H1 (cell line): ENCODE data around the gene LOC128125822.

Experiments
- CTCF ChIA-PET: fragments of 300-600 bp; sonication (Branson Sonifier 250); formaldehyde crosslinking; loops from one replicate; lab custom pipeline; 2021; ENCODE audit not compliant: partially characterized antibody; lab: Charles Lee
- POLR2A ChIA-PET: fragments of 300-600 bp; sonication (Branson Sonifier 250); formaldehyde crosslinking; loops from one replicate; lab custom pipeline; 2021; ENCODE audit warnings: inconsistent platforms; ENCODE audit not compliant: partially characterized antibody; lab: Charles Lee
- DNase-seq, 2 experiments: peaks; one replicate each; pipeline versions ENCODE4 v3.0.0 to v3.0.0-alpha.2; 2010 to 2022; ENCODE audit warnings: low spot score in 2 of 2, low read depth in 1 of 2, mixed read lengths in 1 of 2
- FAIRE-seq: peaks from 2 replicates; lab custom pipeline; 2011; peaks lifted over from hg19 to GRCh38; lab: Jason Lieb, UNC
- H2AFZ ChIP-seq: 2 replicates; pipeline ENCODE4 v1.8.1; 2012; ENCODE audit warnings: low read length, inconsistent platforms
- H2AK5ac ChIP-seq: 2 replicates; pipeline ENCODE4 v1.6.1; 2013; ENCODE audit warnings: low read depth, low read length
- H2BK120ac ChIP-seq: replicated peaks from 2 replicates; pipeline ENCODE3; 2013; ENCODE audit warnings: low read depth, low read length, inconsistent platforms
- H2BK12ac ChIP-seq: 2 replicates; pipeline ENCODE4 v1.6.1; 2013; ENCODE audit warnings: low read depth, low read length
- H2BK15ac ChIP-seq: 2 replicates; pipeline ENCODE4 v1.6.1; 2013; ENCODE audit warnings: low read length
- H2BK20ac ChIP-seq: 2 replicates; pipeline ENCODE4 v1.6.1; 2013; ENCODE audit warnings: low read length
- H2BK5ac ChIP-seq: 2 replicates; pipeline ENCODE4 v1.6.1; 2013; ENCODE audit warnings: low read depth, low read length
- H3K14ac ChIP-seq: 2 replicates; pipeline ENCODE4 v1.6.1; 2013; ENCODE audit warnings: inconsistent platforms; ENCODE audit not compliant: insufficient read length
- H3K18ac ChIP-seq: 2 replicates; pipeline ENCODE4 v1.6.1; 2013; ENCODE audit warnings: low read length; ENCODE audit errors: extremely low read depth
- H3K23ac ChIP-seq: 2 replicates; pipeline ENCODE4 v1.6.1; 2013; ENCODE audit warnings: inconsistent platforms; ENCODE audit not compliant: insufficient read length
- H3K23me2 ChIP-seq: 2 replicates; pipeline ENCODE4 v1.6.1; 2013; ENCODE audit warnings: low read depth, low read length
- H3K27ac ChIP-seq: 2 replicates; pipeline ENCODE4 v1.6.1; 2011; ENCODE audit warnings: low read depth, low read length, inconsistent platforms
- H3K27me3 ChIP-seq, 4 experiments: replicated peaks in 1 of 4; 1 replicate in 1 of 4; 2 replicates in 3 of 4; pipeline versions ENCODE4 v1.6.1 to v1.8.1; 2011 to 2013; ENCODE audit warnings: low read length in 3 of 4, mild to moderate bottlenecking in 3 of 4, inconsistent platforms in 2 of 4, mixed read lengths in 2 of 4, moderate library complexity in 1 of 4; ENCODE audit not compliant: control insufficient read depth in 3 of 4, insufficient read depth in 3 of 4; ENCODE audit errors: extremely low read depth in 1 of 4
- H3K36me3 ChIP-seq, 4 experiments: 2 replicates each; pipeline versions ENCODE4 v1.6.1 to v1.8.1; 2011 to 2013; ENCODE audit warnings: mild to moderate bottlenecking in 4 of 4, low read length in 3 of 4, moderate library complexity in 2 of 4, control low read depth in 1 of 4, inconsistent platforms in 1 of 4; ENCODE audit not compliant: insufficient read depth in 4 of 4, control insufficient read depth in 2 of 4
- H3K4ac ChIP-seq: replicated peaks from 2 replicates; pipeline ENCODE3; 2013; ENCODE audit warnings: low read length, low read depth, mixed read lengths, inconsistent platforms; ENCODE audit not compliant: insufficient read length
- H3K4me1 ChIP-seq, 4 experiments: replicated peaks in 1 of 4; 1 replicate in 1 of 4; 2 replicates in 3 of 4; pipeline versions ENCODE4 v1.6.1 to v1.8.1; 2011 to 2013; ENCODE audit warnings: low read length in 3 of 4, inconsistent platforms in 2 of 4, mixed read lengths in 1 of 4; ENCODE audit not compliant: insufficient read depth in 4 of 4, control insufficient read depth in 3 of 4
- H3K4me2 ChIP-seq, 2 experiments: 2 replicates each; pipeline versions ENCODE4 v1.6.1 to v1.8.1; 2011 to 2013; ENCODE audit warnings: low read depth in 2 of 2, low read length in 2 of 2, control low read depth in 1 of 2, inconsistent platforms in 1 of 2, mild to moderate bottlenecking in 1 of 2; ENCODE audit not compliant: insufficient read depth in 1 of 2
- H3K4me3 ChIP-seq, 4 experiments: fragments of 200-600, 300-600 bp in 1 of 4; sonication (generic), shearing (Covaris generic), sonication (Bioruptor Twin) in 1 of 4; 2 replicates each; pipeline versions ENCODE4 v1.5.1 to v1.8.1; 2011 to 2016; ENCODE audit warnings: low read length in 4 of 4, low read depth in 3 of 4, control low read depth in 2 of 4, inconsistent platforms in 2 of 4, mild to moderate bottlenecking in 2 of 4, mixed read lengths in 1 of 4, moderate library complexity in 1 of 4; ENCODE audit not compliant: insufficient read depth in 2 of 4; ENCODE audit errors: extremely low read depth in 1 of 4
- H3K56ac ChIP-seq: replicated peaks from 2 replicates; pipeline ENCODE3; 2013; ENCODE audit warnings: low read depth, mild to moderate bottlenecking, mixed read lengths, low read length, inconsistent platforms; ENCODE audit not compliant: insufficient read length
- H3K79me1 ChIP-seq: 2 replicates; pipeline ENCODE4 v1.6.1; 2013; ENCODE audit warnings: low read depth, low read length, control low read depth
- H3K79me2 ChIP-seq, 2 experiments: 2 replicates each; pipeline versions ENCODE4 v1.6.1 to v1.8.1; 2012 to 2013; ENCODE audit warnings: low read length in 2 of 2, mild to moderate bottlenecking in 2 of 2, inconsistent platforms in 1 of 2; ENCODE audit not compliant: insufficient read depth in 2 of 2, control insufficient read depth in 1 of 2
- H3K9ac ChIP-seq, 4 experiments: replicated peaks in 1 of 4; 1 replicate in 1 of 4; 2 replicates in 3 of 4; pipeline versions ENCODE4 v1.6.1 to v1.8.1; 2011 to 2013; ENCODE audit warnings: low read depth in 3 of 4, low read length in 3 of 4, control low read depth in 2 of 4, mild to moderate bottlenecking in 2 of 4, moderate library complexity in 2 of 4, inconsistent platforms in 1 of 4; ENCODE audit errors: extremely low read depth in 1 of 4
- H3K9me3 ChIP-seq, 2 experiments: 2 replicates each; pipeline versions ENCODE4 v1.6.1 to v1.8.1; 2012 to 2013; ENCODE audit warnings: mild to moderate bottlenecking in 2 of 2, moderate library complexity in 2 of 2, control low read depth in 1 of 2, inconsistent platforms in 1 of 2, low read depth in 1 of 2, low read length in 1 of 2, mixed read lengths in 1 of 2; ENCODE audit not compliant: insufficient read depth in 2 of 2
- H4K20me1 ChIP-seq, 2 experiments: replicated peaks in 1 of 2; 2 replicates each; pipeline versions ENCODE3 to v1.8.1; 2011 to 2013; ENCODE audit warnings: inconsistent platforms in 2 of 2, low read length in 2 of 2, mild to moderate bottlenecking in 1 of 2; ENCODE audit not compliant: insufficient read depth in 2 of 2, control insufficient read depth in 1 of 2
- H4K5ac ChIP-seq: 2 replicates; pipeline ENCODE4 v1.6.1; 2013; ENCODE audit warnings: low read length, low read depth, mixed read lengths, inconsistent platforms; ENCODE audit not compliant: insufficient read length
- H4K8ac ChIP-seq: 2 replicates; pipeline ENCODE4 v1.8.0; 2013; ENCODE audit warnings: mild to moderate bottlenecking, moderate library complexity, low read length, inconsistent platforms; ENCODE audit not compliant: insufficient read depth; ENCODE audit errors: extremely low read depth
- H4K91ac ChIP-seq: replicated peaks from 2 replicates; pipeline ENCODE3; 2013; ENCODE audit warnings: low read length, mixed read lengths, inconsistent platforms; ENCODE audit not compliant: insufficient read length
- BRCA1 ChIP-seq: IDR thresholded peaks from 2 replicates; pipeline ENCODE4 v1.6.1; 2012; ENCODE audit warnings: low read depth, low read length, improper control_type of control experiment
- CBX8 ChIP-seq: fragments of 300-800, 300-1000 bp; sonication (generic); IDR thresholded peaks from 2 replicates; pipeline ENCODE4 v1.7.1; 2016; ENCODE audit warnings: low read depth, low read length, borderline replicate concordance
- CEBPB ChIP-seq: IDR thresholded peaks from 2 replicates; pipeline ENCODE4 v1.6.1; 2012; ENCODE audit warnings: low read depth, low read length
- CHD2 ChIP-seq: IDR thresholded peaks from 2 replicates; pipeline ENCODE4 v1.6.1; 2012; ENCODE audit warnings: low read length, improper control_type of control experiment
- EP300 ChIP-seq, 2 experiments: IDR thresholded peaks; 1 replicate in 1 of 2; 2 replicates in 1 of 2; pipeline ENCODE4 v1.6.1; 2011 to 2012; ENCODE audit warnings: low read depth in 2 of 2, low read length in 2 of 2, mild to moderate bottlenecking in 2 of 2, borderline replicate concordance in 1 of 2, inconsistent platforms in 1 of 2, moderate library complexity in 1 of 2
- GABPA ChIP-seq: IDR thresholded peaks from 2 replicates; pipeline ENCODE4 v1.6.1; 2011; ENCODE audit warnings: mild to moderate bottlenecking, low read length, moderate library complexity, borderline replicate concordance; ENCODE audit not compliant: insufficient read depth
- KDM1A ChIP-seq: fragments of 200-600, 300-600 bp; sonication (generic); IDR thresholded peaks from 2 replicates; pipeline ENCODE4 v1.7.1; 2016; ENCODE audit warnings: mild to moderate bottlenecking, low read length, borderline replicate concordance
- MAFK ChIP-seq: IDR thresholded peaks from 2 replicates; pipeline ENCODE4 v1.6.1; 2012; ENCODE audit warnings: low read depth, mild to moderate bottlenecking, improper control_type of control experiment, low read length
- NANOG ChIP-seq: IDR thresholded peaks from 2 replicates; pipeline ENCODE4 v1.6.1; 2011; ENCODE audit warnings: low read length, low read depth, mild to moderate bottlenecking, inconsistent platforms; ENCODE audit not compliant: insufficient read depth, poor library complexity, severe bottlenecking
- POLR2AphosphoS5 ChIP-seq: IDR thresholded peaks from 2 replicates; pipeline ENCODE4 v1.6.1; 2011; ENCODE audit warnings: low read depth, low read length
- RBBP5 ChIP-seq: IDR thresholded peaks from 2 replicates; pipeline ENCODE4 v1.7.1; 2012; ENCODE audit warnings: low read depth, mild to moderate bottlenecking, inconsistent platforms, low read length, moderate library complexity, borderline replicate concordance
- TAF1 ChIP-seq: IDR thresholded peaks from 2 replicates; pipeline ENCODE4 v1.6.1; 2011; ENCODE audit warnings: mild to moderate bottlenecking, low read depth, low read length
- TF ChIP-seq, protein P1 (sequence below): IDR thresholded peaks from 2 replicates; pipeline ENCODE4 v1.6.1; 2011; ENCODE audit warnings: low read depth, mild to moderate bottlenecking, low read length; ENCODE audit not compliant: insufficient read depth

The LOC128125822 gene

DNA sequence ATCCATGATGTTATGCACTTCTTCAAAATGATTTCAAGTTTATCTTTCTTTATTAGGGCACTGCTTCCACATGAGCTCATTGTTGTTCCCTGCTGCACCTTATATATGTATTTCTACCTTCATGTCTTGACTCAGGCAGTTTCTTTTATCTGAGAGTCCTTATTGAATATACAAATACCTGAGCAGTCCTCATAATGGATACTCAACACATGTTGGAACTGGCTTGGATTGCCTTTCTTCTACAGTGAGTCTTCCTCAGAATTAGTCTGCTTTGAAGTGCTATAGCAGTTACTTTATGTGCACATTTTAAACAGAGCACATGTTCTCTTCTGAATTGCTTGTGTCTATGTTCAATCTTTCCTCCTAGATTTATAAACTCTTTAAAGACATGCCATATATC, 45.3 kb upstream of the LOC128125822 start:
- TF ChIP-seq BRCA1 (no peak), NANOG (no peak), GABPA (no peak), EP300 (IDR thresholded peaks at IDR 0.05; ENCODE audit: borderline replicate concordance in 1 of 2, low read depth in 2 of 2, low read length in 2 of 2) (no peak), KDM1A (no peak), CHD2 (no peak), CEBPB (no peak), MAFK (no peak), CBX8 (no peak), POLR2AphosphoS5 (no peak), TAF1 (no peak), RBBP5 (no peak)
- TF ChIP-seq, protein P1, sequence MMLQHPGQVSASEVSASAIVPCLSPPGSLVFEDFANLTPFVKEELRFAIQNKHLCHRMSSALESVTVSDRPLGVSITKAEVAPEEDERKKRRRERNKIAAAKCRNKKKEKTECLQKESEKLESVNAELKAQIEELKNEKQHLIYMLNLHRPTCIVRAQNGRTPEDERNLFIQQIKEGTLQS, result no peak
- TF ChIP-seq, all 59 proteins: peak for 0
- Histone ChIP-seq H2AK5ac (no peak overlapping the region), H3K27ac (no peak overlapping the region), H2BK120ac (no peak overlapping the region), H2BK5ac (no peak overlapping the region), H3K4me1 (no peaks in the 10 kb centered on the region), H3K79me2 (no peaks in the 10 kb centered on the region), H4K91ac (no peak overlapping the region), H3K36me3 (no peaks in the 10 kb centered on the region), H3K4ac (no peak overlapping the region), H4K8ac (no peak overlapping the region), H3K23me2 (no peaks in the 10 kb centered on the region), H3K9me3 (no peaks in the 10 kb centered on the region), H3K56ac (no peak overlapping the region), H2AFZ (no peak overlapping the region), H2BK12ac (no peak overlapping the region), H3K4me3 (no peak overlapping the region), H2BK20ac (no peak overlapping the region), H3K4me2 (no peak overlapping the region), H4K5ac (no peak overlapping the region), H3K27me3 (no peaks in the 10 kb centered on the region), H3K79me1 (no peaks in the 10 kb centered on the region), H3K14ac (no peak overlapping the region), H3K23ac (no peak overlapping the region), H3K9ac (no peak overlapping the region), H3K18ac (no peak overlapping the region), H2BK15ac (no peak overlapping the region), H4K20me1 (no peaks in the 10 kb centered on the region)
- POLR2A ChIA-PET, result interaction anchor here (0.5 kb wide), 1 partner anchor 152 kb away, joined by 3 read pairs; no protein-coding TSS in a partner anchor
- CTCF ChIA-PET, result interaction anchor here (1.6 kb wide), 1 partner anchor 12 kb away, joined by 4 read pairs; no protein-coding TSS in a partner anchor
- no peak for FAIRE-seq
- no peak for DNase-seq
